ENCODE measurements around the gene MTMR8. TPM values are rescaled to one million over a fixed set of nuclear protein-coding genes. Genes with fewer than 3 reads are reported as not detected.

Gene MTMR8
- polyA plus RNA-seq, 2 of the 4 experiments (the other 2 are of a cell fraction): 1.4 to 1.6 TPM

GRCh38 chrX:64229154-64229553, 166.1 kb downstream of the MTMR8 start:
- H3K9me3 ChIP-seq: no peaks in the 10 kb centered on the region
- H3K27ac ChIP-seq: no peak overlapping the region
- TF ChIP-seq JUN (IDR thresholded peaks at IDR 0.05): no peak
- no peak for TF ChIP-seq BCL3 (IDR thresholded peaks at IDR 0.05)
- TF ChIP-seq USF2 (IDR thresholded peaks at IDR 0.05): no peak
- no peaks in the 10 kb centered on the region for H3K4me1 ChIP-seq
- ATAC-seq: no peak
- FAIRE-seq: no peak
- WGBS (ENCODE audit: missing lambda C conversion rate): 2% methylated on average over 3 of the region's 3 CpGs
- DNase-seq (ENCODE audit: low read depth in 1 of 2, low spot score in 1 of 2): no peak
- no peak overlapping the region for H3K4me2 ChIP-seq
- CTCF ChIA-PET: interaction anchor here (0.9 kb wide), 1 partner anchor 135 kb away, joined by 3 read pairs; no protein-coding TSS in a partner anchor
- H3K4me3 ChIP-seq: no peak overlapping the region
- POLR2A ChIA-PET: no interaction called here

Other genes with a start within 250 kb of the MTMR8 start
- 1.9 and 3.0 TPM in 2 replicates for gene AMER1, start 189.7 kb downstream of the MTMR8 start, polyA plus RNA-seq (2011; rRNA removed)
- gene AMER1, start 189.7 kb downstream of the MTMR8 start, polyA plus RNA-seq (2017; fragmentation: RNase III; extraction: RNeasy Plus Mini Kit Qiagen cat#74134 plus additional on column Dnase treatment): 2.8 to 3.1 TPM (median 2.9 TPM) in 3 replicates
- gene ASB12, start 164.8 kb downstream of the MTMR8 start, polyA plus RNA-seq (2011; rRNA removed): 0.08 and 0.28 TPM in 2 replicates
- gene ASB12, start 164.8 kb downstream of the MTMR8 start, polyA plus RNA-seq (2017; fragmentation: RNase III; extraction: RNeasy Plus Mini Kit Qiagen cat#74134 plus additional on column Dnase treatment): 0.07 TPM in 1 of 3 replicates, not detected in the others

Measured in A549 (cell line).